Right ventricle myocardium superior (tissue), 1 donor: ENCODE data around the gene UBE2S. TPM values are rescaled to one million over a fixed set of nuclear protein-coding genes. Genes with fewer than 3 reads are reported as not detected.

Experiments used
- ATAC-seq: fragments of 200-7000 bp; cut with Tn5 transposase; one replicate; pipeline ENCODE4 v1.9.1; 2020; ENCODE audit warnings: mild to moderate bottlenecking; ENCODE audit not compliant: poor library complexity
- DNase-seq: peaks from one replicate; pipeline ENCODE4 v3.0.0-alpha.2; 2020
- intact Hi-C: fragments of 100-400 bp; cut with DNase I; formaldehyde crosslinking; loops from one replicate; pipeline ENCODE4 v1.11.2; 2022
- total RNA-seq: library from RNA; stranded (reverse); fragmentation: NEBNext Ultra II Directional; extraction: Animal tissue kit (Norgen Biotek cat#: 25700); gene quantifications from one replicate; pipeline ENCODE4 v1.2.1, GENCODE V29; 2021
- donor health status: DM: no; HTN: yes; CAD: no; lungs with severe emphysema.

UBE2S gene
- total RNA-seq, 1 donor from 2014 or later: 22.6 TPM

- DNase-seq (no peak), ATAC-seq (no peak)
- intact Hi-C loops: no loop called here
These were observed 52.8 kb downstream of the UBE2S start, which contains the start of gene COX6B2 for GRCh38 chr19:55354698-55355212. COX6B2 (minus strand) TSS chr19:55354719; CDS start chr19:55354521, 198 bp downstream.

- intact Hi-C loops: no loop called here
- DNase-seq (peak; percentile 81), ATAC-seq (peak; percentile 90)
These were observed 53.5 kb downstream of the UBE2S start for GRCh38 chr19:55353803-55354697.

DNA sequence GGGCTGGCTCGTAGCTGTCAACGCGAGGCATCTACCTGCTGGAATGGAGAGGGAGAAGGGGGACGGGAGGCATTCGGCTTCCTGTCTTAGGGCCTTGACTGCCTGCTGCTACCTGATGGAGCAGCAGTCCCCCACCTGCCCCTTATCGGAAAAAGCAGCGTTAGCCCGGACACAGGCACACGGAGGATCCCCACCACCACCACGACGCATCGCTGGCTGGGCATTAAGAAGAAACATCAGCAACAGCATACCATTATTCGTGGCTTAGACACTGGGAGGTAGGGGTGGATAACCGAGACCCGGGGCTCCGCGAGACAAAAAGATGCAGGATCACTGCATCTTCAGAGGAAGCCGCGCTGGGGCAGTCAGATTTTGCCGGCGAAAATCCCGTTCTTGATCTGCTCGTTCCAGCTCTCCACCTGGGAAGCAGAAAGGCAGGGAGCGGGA, 54.2 kb downstream of the UBE2S start:
- ATAC-seq (no peak), DNase-seq (no peak)
- intact Hi-C loops: no loop called here

- no peak for ATAC-seq
- intact Hi-C loops: no loop called here
- no peak for DNase-seq
These were observed 54.9 kb downstream of the UBE2S start for GRCh38 chr19:55352549-55353145.

DNA sequence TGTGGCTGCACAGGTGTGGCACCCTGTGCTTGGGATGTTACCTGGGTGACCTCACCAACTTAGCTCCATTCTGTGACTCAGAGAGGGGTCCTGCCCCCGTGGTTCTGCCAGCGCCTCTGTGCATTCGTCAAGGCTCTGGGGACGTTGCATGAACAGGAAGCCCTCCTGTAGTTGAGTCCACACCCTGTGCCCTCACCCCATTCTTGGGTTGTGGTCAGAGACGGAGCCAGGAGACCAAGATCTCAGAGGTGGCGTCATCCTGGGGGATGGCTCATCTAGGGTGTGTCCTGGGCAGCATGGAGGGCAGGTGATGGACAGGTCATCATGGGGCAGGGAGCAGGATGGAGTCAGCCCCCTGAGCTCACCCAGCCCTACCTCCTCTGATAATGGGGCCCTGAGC, 55.5 kb downstream of the UBE2S start:
- ATAC-seq (no peak), DNase-seq (no peak)
- intact Hi-C loops: no loop called here

DNA sequence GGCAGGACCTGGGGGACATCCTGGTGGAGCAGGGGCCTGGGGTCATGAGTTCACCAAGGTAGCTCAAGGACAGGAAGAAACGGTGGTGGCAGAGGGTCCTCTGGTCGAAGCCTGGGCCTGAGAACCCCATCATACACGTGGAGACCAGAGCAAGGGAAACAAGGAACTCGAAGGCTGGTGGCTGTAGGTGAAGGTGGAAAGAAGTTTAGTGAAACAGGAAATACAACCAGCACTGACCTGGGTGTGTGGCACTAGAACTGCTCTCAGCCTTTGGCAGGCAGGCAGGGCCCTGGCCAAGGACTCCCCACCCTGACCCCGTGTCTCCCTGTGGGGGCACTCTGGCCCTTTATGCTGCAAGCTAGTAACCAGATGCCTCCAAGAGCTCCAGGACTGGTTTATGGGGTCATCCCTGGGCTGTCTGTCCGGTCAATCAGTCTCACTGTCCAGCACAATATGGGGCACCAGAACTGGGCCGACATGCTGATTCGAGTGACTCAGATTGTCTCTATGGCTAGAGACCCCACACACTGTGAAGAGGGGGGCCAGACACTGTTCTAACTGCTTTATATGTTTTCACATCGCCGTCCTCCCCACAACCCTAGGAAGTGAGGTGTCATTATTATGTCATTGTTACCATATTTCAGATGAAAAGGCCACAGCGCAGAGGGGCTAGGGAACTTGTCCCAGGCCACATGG, 56.8 kb downstream of the UBE2S start:
- intact Hi-C loops: no loop called here
- ATAC-seq (no peak), DNase-seq (no peak)

Other genes with a start within 250 kb of the UBE2S start
- 0.59 TPM for gene DNAAF3, start 241.2 kb downstream of the UBE2S start, total RNA-seq
- not detected for gene SYT5, start 227.5 kb downstream of the UBE2S start, total RNA-seq
- gene PTPRH, start 198.3 kb downstream of the UBE2S start, total RNA-seq: 0.54 TPM
- gene TMEM86B, start 179.0 kb downstream of the UBE2S start, total RNA-seq: 2.3 TPM
- gene PPP6R1, start 148.8 kb downstream of the UBE2S start, total RNA-seq: 37.1 TPM
- 29.2 TPM for gene HSPBP1, start 127.7 kb downstream of the UBE2S start, total RNA-seq
- gene BRSK1, start 123.8 kb downstream of the UBE2S start, total RNA-seq: 1.6 TPM
- 1.7 TPM for gene TMEM150B, start 82.4 kb downstream of the UBE2S start, total RNA-seq
- gene KMT5C, start 67.9 kb downstream of the UBE2S start, total RNA-seq: 6.6 TPM
- not detected for gene COX6B2, start 53.1 kb downstream of the UBE2S start, total RNA-seq
- gene GARIN5B, start 44.5 kb downstream of the UBE2S start, total RNA-seq: not detected
- gene IL11, start 37.3 kb downstream of the UBE2S start, total RNA-seq: not detected
- gene TMEM190, start 31.0 kb downstream of the UBE2S start, total RNA-seq: not detected
- 1.0 TPM for gene TMEM238, start 23.5 kb downstream of the UBE2S start, total RNA-seq
- gene RPL28, start 21.9 kb downstream of the UBE2S start, total RNA-seq: 569 TPM
- gene SHISA7, start 35.5 kb upstream of the UBE2S start, total RNA-seq: not detected
- gene ISOC2, start 53.9 kb upstream of the UBE2S start, total RNA-seq: 48.9 TPM
- not detected for gene C19orf85, start 57.0 kb upstream of the UBE2S start, total RNA-seq
- 4.7 TPM for gene ZNF628, start 68.8 kb upstream of the UBE2S start, total RNA-seq
- gene NAT14, start 77.4 kb upstream of the UBE2S start, total RNA-seq: 2.9 TPM
- gene SSC5D, start 80.6 kb upstream of the UBE2S start, total RNA-seq: 2.6 TPM
- 15.6 TPM for gene SBK2, start 129.3 kb upstream of the UBE2S start, total RNA-seq
- 27.4 TPM for gene SBK3, start 137.8 kb upstream of the UBE2S start, total RNA-seq
- 13.6 TPM for gene ZNF579, start 173.1 kb upstream of the UBE2S start, total RNA-seq
- gene FIZ1, start 191.7 kb upstream of the UBE2S start, total RNA-seq: 13.0 TPM
- gene ZNF524, start 192.5 kb upstream of the UBE2S start, total RNA-seq: 17.5 TPM
- 17.4 TPM for gene ZNF865, start 197.9 kb upstream of the UBE2S start, total RNA-seq
- gene ZNF784, start 216.8 kb upstream of the UBE2S start, total RNA-seq: 11.7 TPM
- gene ZNF580, start 233.2 kb upstream of the UBE2S start, total RNA-seq: 11.9 TPM
- 7.1 TPM for gene ZNF581, start 235.9 kb upstream of the UBE2S start, total RNA-seq
- gene CCDC106, start 240.4 kb upstream of the UBE2S start, total RNA-seq: 20.5 TPM
- gene U2AF2, start 247.2 kb upstream of the UBE2S start, total RNA-seq: 75.1 TPM